ENCODE measurements around the gene PDE4B. TPM values are rescaled to one million over a fixed set of nuclear protein-coding genes. Genes with fewer than 3 reads are reported as not detected.
"Not testable (repeated sequence)": the region's sequence is repeated elsewhere in the genome, so short reads cannot be mapped to it uniquely, and the experiment has no call there.

PDE4B gene
- total RNA-seq, 4 donors from 2014 or later: 11.2 to 49.5 (median 26.3) TPM

DNA sequence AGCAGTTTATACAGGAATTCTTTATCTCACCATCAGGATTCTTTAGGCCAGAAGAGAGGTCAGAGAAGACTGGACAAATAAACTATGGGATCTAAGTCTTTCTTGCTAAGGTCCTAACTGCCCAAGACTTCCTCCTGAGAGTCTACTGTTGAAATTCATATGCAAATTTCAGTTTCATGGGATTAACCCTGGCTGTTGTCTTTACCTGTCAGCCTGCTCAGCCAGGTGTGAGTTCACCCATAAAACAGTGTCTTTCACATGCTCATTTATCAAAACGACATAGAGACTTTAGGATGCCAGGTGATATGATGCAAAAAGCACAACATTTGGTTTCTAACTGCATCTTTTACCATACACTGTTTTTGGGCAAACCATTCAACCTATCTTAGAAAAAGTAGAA lies 211.0 kb downstream of the PDE4B start:
- TF ChIP-seq, protein P1, sequence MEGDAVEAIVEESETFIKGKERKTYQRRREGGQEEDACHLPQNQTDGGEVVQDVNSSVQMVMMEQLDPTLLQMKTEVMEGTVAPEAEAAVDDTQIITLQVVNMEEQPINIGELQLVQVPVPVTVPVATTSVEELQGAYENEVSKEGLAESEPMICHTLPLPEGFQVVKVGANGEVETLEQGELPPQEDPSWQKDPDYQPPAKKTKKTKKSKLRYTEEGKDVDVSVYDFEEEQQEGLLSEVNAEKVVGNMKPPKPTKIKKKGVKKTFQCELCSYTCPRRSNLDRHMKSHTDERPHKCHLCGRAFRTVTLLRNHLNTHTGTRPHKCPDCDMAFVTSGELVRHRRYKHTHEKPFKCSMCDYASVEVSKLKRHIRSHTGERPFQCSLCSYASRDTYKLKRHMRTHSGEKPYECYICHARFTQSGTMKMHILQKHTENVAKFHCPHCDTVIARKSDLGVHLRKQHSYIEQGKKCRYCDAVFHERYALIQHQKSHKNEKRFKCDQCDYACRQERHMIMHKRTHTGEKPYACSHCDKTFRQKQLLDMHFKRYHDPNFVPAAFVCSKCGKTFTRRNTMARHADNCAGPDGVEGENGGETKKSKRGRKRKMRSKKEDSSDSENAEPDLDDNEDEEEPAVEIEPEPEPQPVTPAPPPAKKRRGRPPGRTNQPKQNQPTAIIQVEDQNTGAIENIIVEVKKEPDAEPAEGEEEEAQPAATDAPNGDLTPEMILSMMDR (IDR thresholded peaks at IDR 0.05): no peak
- ATAC-seq (ENCODE audit: low FRiP score) (no peak), DNase-seq (ENCODE audit: low spot score) (no peak)

DNA sequence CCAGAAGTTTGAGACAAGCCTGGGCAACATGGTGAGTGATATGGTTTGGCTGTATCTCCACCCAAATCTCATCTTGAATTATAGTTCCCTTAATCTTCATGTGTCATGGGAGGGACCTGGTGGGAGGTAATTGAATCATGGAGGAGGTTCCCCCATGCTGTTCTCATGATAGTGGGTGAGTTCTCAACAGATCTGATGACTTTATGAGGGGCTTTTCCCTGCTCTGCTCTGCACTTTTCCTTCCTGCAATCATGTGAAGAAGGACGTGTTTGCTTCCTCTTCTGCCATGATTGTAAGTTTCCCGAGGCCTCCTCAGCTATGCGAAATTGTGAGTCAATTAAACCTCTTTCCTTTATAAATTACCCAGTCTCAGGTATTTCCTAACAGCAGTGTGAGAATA lies 213.8 kb downstream of the PDE4B start:
- ATAC-seq (ENCODE audit: low FRiP score): not testable (repeated sequence)

DNA sequence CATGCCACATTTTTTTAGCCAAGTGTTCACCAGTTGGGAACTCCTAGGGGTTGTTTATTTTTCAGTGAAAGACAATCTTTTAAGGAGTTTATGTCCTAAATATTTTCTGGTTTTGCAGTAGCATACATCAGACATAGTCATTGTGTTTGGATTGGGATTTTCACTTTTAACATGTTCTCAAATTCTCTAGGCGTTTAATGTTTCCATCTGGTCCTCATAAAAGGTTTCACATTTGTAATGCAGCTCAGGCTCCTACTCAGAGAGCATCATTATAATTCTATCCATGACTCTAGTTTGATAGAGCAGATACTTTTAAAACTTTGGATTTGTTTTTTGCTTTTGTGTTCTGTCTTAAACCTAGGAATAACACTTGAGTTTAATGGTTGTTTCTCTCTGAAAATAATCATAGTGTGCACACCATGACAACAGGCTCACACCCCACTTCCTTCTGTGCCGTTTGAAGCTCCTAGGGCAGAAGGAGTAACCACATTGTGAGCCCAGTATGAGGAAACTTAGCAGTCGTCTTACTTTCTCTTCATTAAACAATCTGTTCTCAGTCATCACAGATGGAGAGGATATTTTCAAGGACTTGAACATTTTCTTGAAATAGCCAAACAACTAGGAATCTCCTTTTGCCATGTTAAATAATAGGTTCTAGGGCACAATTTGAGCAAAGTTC lies 219.6 kb downstream of the PDE4B start:
- no peak for ATAC-seq (ENCODE audit: low FRiP score)
- TF ChIP-seq, protein P1 (IDR thresholded peaks at IDR 0.05): no peak
- no peak for DNase-seq (ENCODE audit: low spot score)

More for the DNA sequence above, 213.8 kb downstream of the PDE4B start:
- not testable (repeated sequence) for DNase-seq (ENCODE audit: low spot score)

DNA sequence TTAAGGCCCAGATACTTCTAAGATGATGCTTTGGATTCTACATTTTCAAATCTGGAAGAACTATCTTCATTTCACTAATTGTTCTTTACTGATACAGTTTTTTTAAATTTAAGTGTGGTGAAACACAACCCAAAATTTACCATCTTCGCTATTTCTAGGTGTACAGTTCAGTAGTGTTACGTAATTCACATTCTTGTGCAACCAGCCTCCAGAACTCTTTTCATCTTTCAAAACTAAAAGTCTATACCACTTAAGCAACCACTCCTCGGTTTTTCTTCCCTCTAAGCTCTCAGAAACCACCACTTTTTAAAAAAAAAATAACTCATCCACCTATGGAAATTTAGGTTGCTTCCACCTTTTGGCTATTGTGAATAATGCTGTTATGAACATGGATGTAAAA lies 220.7 kb downstream of the PDE4B start:
- DNase-seq (ENCODE audit: low spot score) (no peak), ATAC-seq (ENCODE audit: low FRiP score) (no peak)
- TF ChIP-seq, protein P1 (IDR thresholded peaks at IDR 0.05): no peak

DNA sequence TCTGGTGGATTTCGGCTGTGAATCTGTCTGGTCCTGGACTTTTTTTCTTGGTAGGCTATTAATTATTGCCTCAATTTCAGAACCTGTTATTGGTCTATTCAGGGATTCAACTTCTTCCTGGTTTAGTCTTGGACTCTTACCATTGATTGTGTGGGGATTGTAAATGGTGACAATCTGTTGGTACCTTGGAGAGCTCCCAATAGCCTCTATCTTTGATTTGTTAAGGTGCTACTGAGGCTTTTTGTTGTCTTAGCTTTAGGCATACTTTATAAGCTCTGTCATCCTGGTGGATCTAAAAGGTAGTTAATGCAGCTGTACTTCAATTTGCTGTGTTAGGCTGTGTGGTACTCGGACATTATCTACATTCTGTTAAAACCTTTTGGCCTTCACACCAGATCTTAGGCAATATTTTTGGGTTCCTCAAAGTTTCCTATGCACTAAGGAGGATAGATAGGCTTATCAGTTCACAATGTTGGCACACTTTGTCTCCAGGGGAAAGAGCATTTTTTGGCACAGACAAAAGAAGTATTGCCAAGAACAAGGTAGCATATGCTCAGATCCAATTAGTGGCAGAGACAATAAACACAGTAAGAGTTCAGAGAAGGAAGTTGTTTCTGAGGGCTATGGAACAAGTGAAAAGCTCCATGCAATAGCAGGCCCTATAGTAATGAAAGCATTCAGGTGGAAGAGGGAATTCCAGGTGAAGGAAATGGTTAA lies 230.4 kb downstream of the PDE4B start:
- ATAC-seq (ENCODE audit: low FRiP score): no peak
- TF ChIP-seq, protein P1 (IDR thresholded peaks at IDR 0.05): no peak
- DNase-seq (ENCODE audit: low spot score): no peak

DNA sequence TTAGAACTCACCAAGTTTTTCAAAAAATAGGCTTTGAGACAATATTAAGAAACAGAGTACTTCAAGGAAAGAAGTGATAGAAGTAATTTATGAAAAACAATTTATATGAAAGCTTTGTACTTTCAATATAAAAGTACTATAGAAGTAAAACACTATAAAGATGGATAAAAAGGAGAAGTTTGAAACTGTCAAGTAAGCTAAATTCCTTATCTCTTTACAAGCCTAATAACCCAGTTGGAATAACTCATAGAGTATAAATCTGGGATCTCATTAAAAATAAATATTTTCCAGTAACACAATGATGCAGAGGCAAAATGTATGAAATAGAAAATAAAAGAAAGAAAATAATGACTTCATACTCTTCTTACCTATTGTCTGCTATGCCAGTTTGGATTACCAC lies 232.5 kb downstream of the PDE4B start:
- DNase-seq (ENCODE audit: low spot score) (no peak), ATAC-seq (ENCODE audit: low FRiP score) (no peak)
- TF ChIP-seq, protein P1 (IDR thresholded peaks at IDR 0.05): no peak

DNA sequence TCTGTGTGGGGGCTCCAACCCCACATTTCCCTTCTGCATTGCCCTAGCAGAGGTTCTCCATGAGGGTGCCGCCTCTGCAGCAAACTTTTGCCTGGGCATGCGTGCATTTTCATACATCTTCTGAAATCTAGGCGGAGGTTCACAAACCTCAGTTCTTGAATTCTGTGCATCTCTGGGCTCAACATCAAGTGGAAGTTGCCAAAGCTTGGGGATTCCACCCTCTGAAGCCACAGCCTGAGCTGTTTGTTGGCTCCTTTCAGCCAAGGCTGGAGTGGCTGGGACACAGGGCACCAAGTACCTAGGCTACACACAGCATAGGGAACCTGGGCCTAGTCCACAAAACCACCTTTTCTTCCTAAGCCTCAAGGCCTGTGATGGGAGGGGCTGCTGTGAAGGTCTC lies 235.3 kb downstream of the PDE4B start:
- DNase-seq (ENCODE audit: low spot score) (no peak), ATAC-seq (ENCODE audit: low FRiP score) (no peak)
- TF ChIP-seq, protein P1 (IDR thresholded peaks at IDR 0.05): no peak

All from omental fat pad (tissue), 4 donors.